LNCaP clone FGC (cell line): Measurements from ENCODE around the gene ZNF76.

Experiments used
- DNase-seq: peaks from one replicate; pipeline ENCODE4 v3.0.0-alpha.2; 2011; ENCODE audit warnings: low read depth
- H3K4me3 ChIP-seq: 2 replicates; pipeline ENCODE4 v1.5.1; 2011; ENCODE audit warnings: mild to moderate bottlenecking, low read depth, low read length, control low read depth
- CTCF ChIP-seq: IDR thresholded peaks from 2 replicates; pipeline ENCODE4 v1.5.1; 2012; ENCODE audit warnings: mild to moderate bottlenecking; ENCODE audit not compliant: control insufficient read depth, insufficient read depth; ENCODE audit errors: extremely low read depth

Gene ZNF76

GRCh38 chr6:35311390-35312075 lies 52.0 kb downstream of the ZNF76 start:
- H3K4me3 ChIP-seq: no peak overlapping the region
- no peak for DNase-seq
- TF ChIP-seq CTCF: no peak

DNA sequence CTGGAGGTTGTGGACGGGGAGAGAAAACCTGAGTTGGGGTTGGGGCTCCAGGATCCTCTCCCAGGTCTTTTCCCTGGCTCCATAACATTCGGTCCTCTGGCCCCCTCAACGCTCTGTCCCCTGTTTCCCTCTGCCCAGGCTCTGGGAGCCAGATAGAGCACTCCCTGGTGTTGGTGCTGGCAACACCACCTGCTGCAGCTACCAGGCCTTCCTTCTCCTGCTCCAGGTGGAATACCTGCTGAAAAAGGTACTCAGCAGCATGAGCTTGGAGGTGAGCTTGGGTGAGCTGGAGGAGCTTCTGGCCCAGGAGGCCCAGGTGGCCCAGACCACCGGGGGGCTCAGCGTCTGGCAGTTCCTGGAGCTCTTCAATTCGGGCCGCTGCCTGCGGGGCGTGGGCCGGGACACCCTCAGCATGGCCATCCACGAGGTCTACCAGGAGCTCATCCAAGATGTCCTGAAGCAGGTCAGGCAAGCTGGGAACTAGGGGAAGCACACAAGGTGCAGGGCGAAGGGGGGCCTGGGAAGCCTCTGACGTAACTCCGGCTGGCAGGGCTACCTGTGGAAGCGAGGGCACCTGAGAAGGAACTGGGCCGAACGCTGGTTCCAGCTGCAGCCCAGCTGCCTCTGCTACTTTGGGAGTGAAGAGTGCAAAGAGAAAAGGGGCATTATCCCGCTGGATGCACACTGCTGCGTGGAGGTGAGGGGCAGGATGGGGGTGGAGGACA lies 52.7 kb downstream of the ZNF76 start:
- TF ChIP-seq CTCF: no peak
- no peak overlapping the region for H3K4me3 ChIP-seq
- DNase-seq: no peak

DNA sequence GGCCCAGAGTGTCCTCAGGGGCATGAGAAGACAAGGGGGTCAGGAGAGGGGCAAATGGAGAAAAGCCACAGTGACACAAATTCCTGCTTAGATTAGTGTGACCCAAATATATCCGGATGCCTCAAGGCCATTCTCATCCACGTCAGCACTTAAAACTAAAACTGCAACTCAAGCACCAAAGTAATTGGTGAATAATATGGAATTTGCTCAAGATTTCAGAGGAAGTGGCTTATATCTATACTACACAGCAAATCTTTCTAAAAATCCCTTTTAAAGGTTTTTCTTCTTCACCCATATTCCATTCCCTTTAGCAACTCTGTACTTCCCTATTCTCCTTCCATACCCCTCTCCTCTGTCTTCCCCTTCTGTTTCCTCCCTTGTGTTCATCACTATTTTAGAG lies 53.3 kb downstream of the ZNF76 start:
- H3K4me3 ChIP-seq: no peak overlapping the region
- no peak for DNase-seq
- TF ChIP-seq CTCF: no peak

- H3K4me3 ChIP-seq: no peak overlapping the region
- no peak for TF ChIP-seq CTCF
- no peak for DNase-seq
These were observed 58.1 kb downstream of the ZNF76 start for GRCh38 chr6:35317483-35318195.

DNA sequence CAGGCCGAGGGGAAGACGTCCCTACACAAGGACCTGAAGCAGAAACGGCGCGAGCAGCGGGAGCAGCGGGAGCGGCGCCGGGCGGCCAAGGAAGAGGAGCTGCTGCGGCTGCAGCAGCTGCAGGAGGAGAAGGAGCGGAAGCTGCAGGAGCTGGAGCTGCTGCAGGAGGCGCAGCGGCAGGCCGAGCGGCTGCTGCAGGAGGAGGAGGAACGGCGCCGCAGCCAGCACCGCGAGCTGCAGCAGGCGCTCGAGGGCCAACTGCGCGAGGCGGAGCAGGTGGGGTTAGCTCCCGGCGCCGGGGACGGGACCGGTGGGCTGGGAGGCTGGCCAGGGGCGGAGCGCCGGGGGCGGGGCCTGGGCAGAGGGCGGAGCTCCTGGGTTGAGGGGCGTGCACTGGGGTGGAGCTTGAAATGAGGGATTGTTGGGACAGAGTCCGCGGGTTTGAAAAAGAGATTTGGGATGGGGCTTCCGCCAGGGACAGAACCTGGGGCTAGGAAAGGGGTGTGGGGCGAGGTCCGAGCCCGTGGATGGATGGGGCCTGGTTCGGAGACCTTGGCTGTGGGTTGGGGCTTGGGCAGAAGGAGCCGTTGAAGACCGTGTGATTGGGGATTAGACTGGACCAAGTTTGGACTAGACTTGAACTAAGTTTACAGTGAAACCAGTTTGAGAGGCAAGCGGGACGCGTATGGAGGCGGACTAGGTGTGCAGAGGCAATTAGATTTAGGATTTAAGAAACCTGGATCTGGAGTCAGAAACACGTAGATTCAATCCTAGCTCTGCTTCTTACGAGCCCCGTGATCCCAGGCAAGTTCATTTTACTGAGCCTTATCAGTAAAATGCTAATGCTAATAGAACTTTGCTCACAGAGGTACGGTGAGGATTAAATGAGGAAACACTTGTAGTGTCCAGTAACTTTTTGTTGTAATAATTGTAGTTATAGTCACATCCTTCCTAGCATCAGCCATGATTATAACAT lies 58.9 kb downstream of the ZNF76 start:
- no peak for TF ChIP-seq CTCF
- H3K4me3 ChIP-seq: peak overlapping the region; percentile 17; the same call in 1 of the 2 replicates
- no peak for DNase-seq

DNA sequence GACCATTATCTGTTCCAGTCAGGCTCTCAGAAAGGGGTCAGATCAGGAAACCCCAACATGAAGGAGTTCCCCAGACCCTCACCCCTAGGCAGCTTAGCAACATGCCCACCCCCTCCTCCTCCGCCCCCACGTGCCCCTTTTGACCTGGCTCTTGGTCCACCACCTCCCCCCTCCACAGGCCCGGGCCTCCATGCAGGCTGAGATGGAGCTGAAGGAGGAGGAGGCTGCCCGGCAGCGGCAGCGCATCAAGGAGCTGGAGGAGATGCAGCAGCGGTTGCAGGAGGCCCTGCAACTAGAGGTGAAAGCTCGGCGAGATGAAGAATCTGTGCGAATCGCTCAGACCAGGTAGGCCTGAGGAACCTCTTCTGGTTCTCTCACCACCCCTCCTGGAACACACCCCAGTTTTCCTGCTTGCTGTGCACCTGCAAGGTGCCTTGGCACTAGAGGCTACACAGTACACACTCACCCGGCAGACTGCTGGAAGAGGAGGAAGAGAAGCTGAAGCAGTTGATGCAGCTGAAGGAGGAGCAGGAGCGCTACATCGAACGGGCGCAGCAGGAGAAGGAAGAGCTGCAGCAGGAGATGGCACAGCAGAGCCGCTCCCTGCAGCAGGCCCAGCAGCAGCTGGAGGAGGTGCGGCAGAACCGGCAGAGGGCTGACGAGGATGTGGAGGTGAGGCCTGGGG lies 60.0 kb downstream of the ZNF76 start:
- DNase-seq: no peak
- H3K4me3 ChIP-seq: no peak overlapping the region
- no peak for TF ChIP-seq CTCF
